D721Med (cell line): ENCODE results near the gene UNC93A.

Source experiments
- DNase-seq: peaks from one replicate; pipeline ENCODE4 v3.0.0; 2011; ENCODE audit warnings: low spot score; ENCODE audit not compliant: insufficient read length
- FAIRE-seq: peaks from 2 replicates; lab custom pipeline; 2011; peaks lifted over from hg19 to GRCh38; lab: Jason Lieb, UNC
- CTCF ChIP-seq: IDR thresholded peaks from 2 replicates; pipeline ENCODE4 v1.5.1; 2012; ENCODE audit warnings: mild to moderate bottlenecking, control low read depth; ENCODE audit not compliant: insufficient read depth; ENCODE audit errors: missing control alignments

The UNC93A gene

GRCh38 chr6:167267921-167268401 lies 23.2 kb upstream of the UNC93A start:
- TF ChIP-seq CTCF: no peak
- no peak for DNase-seq
- FAIRE-seq: no peak

- DNase-seq (no peak), FAIRE-seq (no peak)
Measured at GRCh38 chr6:167268683-167269280, 22.3 kb upstream of the UNC93A start.

GRCh38 chr6:167270499-167271311 lies 20.4 kb upstream of the UNC93A start:
- DNase-seq: no peak
- no peak for TF ChIP-seq CTCF
- FAIRE-seq: no peak

More at GRCh38 chr6:167268683-167269280, 22.3 kb upstream of the UNC93A start:
- no peak for TF ChIP-seq CTCF

GRCh38 chr6:167272151-167272550 lies 19.0 kb upstream of the UNC93A start:
- TF ChIP-seq CTCF: no peak
- no peak for FAIRE-seq

GRCh38 chr6:167272696-167273379 lies 18.3 kb upstream of the UNC93A start:
- DNase-seq (no peak), FAIRE-seq (no peak)
- TF ChIP-seq CTCF: no peak

More at GRCh38 chr6:167272151-167272550, 19.0 kb upstream of the UNC93A start:
- DNase-seq: no peak

GRCh38 chr6:167274270-167274669 lies 16.8 kb upstream of the UNC93A start:
- no peak for TF ChIP-seq CTCF
- DNase-seq (no peak), FAIRE-seq (no peak)
